HEK293 (cell line): ENCODE measurements around the gene KCTD2.

ENCODE experiments used
- CTCF ChIA-PET: fragments of 350-600 bp; formaldehyde crosslinking; extraction: SDS; loops from one replicate; lab custom pipeline; 2021; ENCODE audit warnings: antibody characterized with exemption; lab: Yijun Ruan, JAX
- POLR2A ChIA-PET: fragments of 300-600 bp; formaldehyde crosslinking; extraction: SDS; loops from one replicate; lab custom pipeline; 2020; ENCODE audit warnings: antibody characterized with exemption, inconsistent platforms; lab: Yijun Ruan, JAX
- H3K27ac ChIP-seq: fragments of 200-500 bp; sonication (Bioruptor generic); 2 replicates; pipeline ENCODE4 v1.5.1; 2014; ENCODE audit warnings: low read depth, low read length, control low read depth, inconsistent platforms; ENCODE audit errors: extremely low read depth
- H3K36me3 ChIP-seq, 2 experiments: fragments of 200-500 bp in 1 of 2; sonication (Bioruptor generic) in 1 of 2; 1 replicate in 1 of 2; 2 replicates in 1 of 2; pipeline ENCODE4 v1.5.1; 2014 to 2017; ENCODE audit warnings: inconsistent platforms in 2 of 2, low read length in 2 of 2; ENCODE audit not compliant: control insufficient read depth in 2 of 2, insufficient read depth in 1 of 2
- H3K4me1 ChIP-seq: fragments of 200-500 bp; sonication (Bioruptor generic); 2 replicates; pipeline ENCODE4 v1.5.1; 2014; ENCODE audit warnings: mild to moderate bottlenecking, low read length, inconsistent platforms; ENCODE audit not compliant: control insufficient read depth, insufficient read depth
- H3K4me3 ChIP-seq: 2 replicates; pipeline ENCODE4 v1.5.1; 2011; ENCODE audit warnings: low read depth, mild to moderate bottlenecking, control low read depth, low read length, moderate library complexity
- H3K9me3 ChIP-seq: fragments of 200-500 bp; sonication (Bioruptor generic); 2 replicates; pipeline ENCODE4 v1.5.1; 2014; ENCODE audit warnings: low read depth, low read length, inconsistent platforms; ENCODE audit not compliant: control insufficient read depth, insufficient read depth
- GFI1B ChIP-seq: fragments of 450-650 bp; formaldehyde crosslinking; IDR thresholded peaks from 2 replicates; pipeline ENCODE4 v1.5.1; 2016; ENCODE audit warnings: missing biosample characterization, missing genetic modification characterization
- GLIS1 ChIP-seq: fragments of 450-650 bp; formaldehyde crosslinking; IDR thresholded peaks from 2 replicates; pipeline ENCODE4 v1.5.1; 2016; ENCODE audit warnings: missing biosample characterization, missing genetic modification characterization
- MZF1 ChIP-seq: fragments of 450-650 bp; formaldehyde crosslinking; IDR thresholded peaks from 2 replicates; pipeline ENCODE4 v1.5.1; 2017; ENCODE audit warnings: missing biosample characterization, missing genetic modification characterization, borderline replicate concordance
- OSR2 ChIP-seq: fragments of 450-650 bp; formaldehyde crosslinking; IDR thresholded peaks from 2 replicates; pipeline ENCODE4 v1.5.1; 2016; ENCODE audit warnings: missing biosample characterization, missing genetic modification characterization
- ZBTB20 ChIP-seq: fragments of 450-650 bp; formaldehyde crosslinking; IDR thresholded peaks from 2 replicates; pipeline ENCODE4 v1.5.1; 2016; ENCODE audit warnings: missing biosample characterization, missing genetic modification characterization
- ZBTB7A ChIP-seq: fragments of 450-650 bp; formaldehyde crosslinking; IDR thresholded peaks from 2 replicates; pipeline ENCODE4 v1.5.1; 2016; ENCODE audit warnings: low read depth, missing biosample characterization, missing genetic modification characterization
- ZNF175 ChIP-seq: fragments of 450-650 bp; formaldehyde crosslinking; IDR thresholded peaks from 2 replicates; pipeline ENCODE4 v1.5.1; 2016; ENCODE audit warnings: missing biosample characterization, missing genetic modification characterization
- ZNF19 ChIP-seq: fragments of 450-650 bp; formaldehyde crosslinking; IDR thresholded peaks from 2 replicates; pipeline ENCODE4; 2016; ENCODE audit warnings: missing biosample characterization, missing genetic modification characterization, low read depth
- ZNF211 ChIP-seq: fragments of 450-650 bp; formaldehyde crosslinking; IDR thresholded peaks from 2 replicates; pipeline ENCODE4 v1.5.1; 2016; ENCODE audit warnings: low read depth, missing biosample characterization, missing genetic modification characterization
- ZNF274 ChIP-seq, 2 experiments: fragments of 200-500 bp in 1 of 2; fragments of 450-650 bp in 1 of 2; sonication (Bioruptor generic) in 1 of 2; formaldehyde crosslinking in 1 of 2; IDR thresholded peaks; 2 replicates each; pipeline versions ENCODE4 v1.5.1 to v1.6.1; 2014 to 2016; ENCODE audit warnings: borderline replicate concordance in 1 of 2, inconsistent platforms in 1 of 2, low read length in 1 of 2, missing biosample characterization in 1 of 2, missing genetic modification characterization in 1 of 2
- ZNF311 ChIP-seq: fragments of 450-650 bp; formaldehyde crosslinking; IDR thresholded peaks from 2 replicates; pipeline ENCODE4 v1.5.1; 2017; ENCODE audit warnings: missing biosample characterization, missing genetic modification characterization, borderline replicate concordance
- ZNF335 ChIP-seq: fragments of 450-650 bp; formaldehyde crosslinking; conservative IDR thresholded peaks from 2 replicates; pipeline ENCODE4 v1.5.1; 2016; ENCODE audit warnings: missing biosample characterization, missing genetic modification characterization
- ZNF426 ChIP-seq: fragments of 450-650 bp; formaldehyde crosslinking; IDR thresholded peaks from 2 replicates; pipeline ENCODE4 v1.5.1; 2017; ENCODE audit warnings: missing biosample characterization, missing genetic modification characterization, mild to moderate bottlenecking, inconsistent platforms, moderate library complexity
- ZNF548 ChIP-seq: fragments of 450-650 bp; formaldehyde crosslinking; IDR thresholded peaks from 2 replicates; pipeline ENCODE4 v1.5.1; 2016; ENCODE audit warnings: missing biosample characterization, missing genetic modification characterization
- ZNF558 ChIP-seq: fragments of 450-650 bp; formaldehyde crosslinking; IDR thresholded peaks from 2 replicates; pipeline ENCODE4 v1.5.1; 2016; ENCODE audit warnings: missing biosample characterization, missing genetic modification characterization
- ZNF571 ChIP-seq: fragments of 450-650 bp; formaldehyde crosslinking; IDR thresholded peaks from 2 replicates; pipeline ENCODE4 v1.5.0; 2017; ENCODE audit warnings: missing biosample characterization, missing genetic modification characterization
- ZNF610 ChIP-seq: fragments of 450-650 bp; formaldehyde crosslinking; IDR thresholded peaks from 2 replicates; pipeline ENCODE4 v1.5.1; 2016; ENCODE audit warnings: missing biosample characterization, missing genetic modification characterization, borderline replicate concordance
- ZNF654 ChIP-seq: fragments of 450-650 bp; formaldehyde crosslinking; IDR thresholded peaks from 2 replicates; pipeline ENCODE4 v1.5.1; 2016; ENCODE audit warnings: low read depth, missing biosample characterization, missing genetic modification characterization
- ZNF677 ChIP-seq: fragments of 450-650 bp; IDR thresholded peaks from 2 replicates; pipeline ENCODE4 v1.5.0; 2018; ENCODE audit warnings: missing biosample characterization, mild to moderate bottlenecking, missing genetic modification characterization, moderate library complexity
- ZNF701 ChIP-seq: fragments of 450-650 bp; formaldehyde crosslinking; IDR thresholded peaks from 2 replicates; pipeline ENCODE4 v1.5.1; 2016; ENCODE audit warnings: missing biosample characterization, missing genetic modification characterization
- ZNF843 ChIP-seq: fragments of 450-650 bp; formaldehyde crosslinking; IDR thresholded peaks from 2 replicates; pipeline ENCODE4 v1.5.1; 2016; ENCODE audit warnings: missing biosample characterization, missing genetic modification characterization
- TF ChIP-seq, protein P1 (sequence below): fragments of 450-650 bp; formaldehyde crosslinking; IDR thresholded peaks from 2 replicates; pipeline ENCODE4 v1.5.1; 2016; ENCODE audit warnings: missing biosample characterization, missing genetic modification characterization
- TF ChIP-seq, protein P2 (sequence below): fragments of 450-650 bp; formaldehyde crosslinking; conservative IDR thresholded peaks from 2 replicates; pipeline ENCODE4 v1.5.1; 2016; ENCODE audit warnings: low read depth, missing biosample characterization, missing genetic modification characterization
- TF ChIP-seq, protein P3 (sequence below): fragments of 450-650 bp; formaldehyde crosslinking; IDR thresholded peaks from 2 replicates; pipeline ENCODE4 v1.5.1; 2016; ENCODE audit warnings: missing biosample characterization, missing genetic modification characterization
- TF ChIP-seq, protein P4 (sequence below): fragments of 450-650 bp; formaldehyde crosslinking; IDR thresholded peaks from 2 replicates; pipeline ENCODE4 v1.5.1; 2016; ENCODE audit warnings: missing biosample characterization, missing genetic modification characterization

Gene KCTD2

DNA sequence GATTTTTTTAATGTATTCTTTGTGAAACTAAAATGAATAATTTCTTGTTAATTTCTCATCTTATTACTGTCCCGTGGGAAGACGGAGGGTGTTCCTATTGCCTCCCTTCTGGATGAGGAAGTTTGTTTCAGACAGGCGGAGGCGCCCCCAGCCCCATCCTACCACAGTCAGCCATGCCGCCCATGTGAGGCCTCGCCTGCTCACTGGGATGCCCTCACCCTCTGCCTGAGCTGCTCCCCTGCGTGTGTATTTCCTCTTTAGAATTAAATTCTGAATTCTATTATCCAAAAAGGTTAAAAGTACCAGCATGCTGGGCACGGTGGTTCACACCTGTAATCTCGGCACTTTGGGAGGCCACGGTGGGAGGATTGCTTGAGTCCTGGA lies 14.0 kb downstream of the KCTD2 start (continued):
- TF ChIP-seq ZNF677 (tag by site-specific recombination) (no peak), ZNF701 (no peak), ZNF426 (tag by site-specific recombination) (no peak)
- TF ChIP-seq, protein P1, sequence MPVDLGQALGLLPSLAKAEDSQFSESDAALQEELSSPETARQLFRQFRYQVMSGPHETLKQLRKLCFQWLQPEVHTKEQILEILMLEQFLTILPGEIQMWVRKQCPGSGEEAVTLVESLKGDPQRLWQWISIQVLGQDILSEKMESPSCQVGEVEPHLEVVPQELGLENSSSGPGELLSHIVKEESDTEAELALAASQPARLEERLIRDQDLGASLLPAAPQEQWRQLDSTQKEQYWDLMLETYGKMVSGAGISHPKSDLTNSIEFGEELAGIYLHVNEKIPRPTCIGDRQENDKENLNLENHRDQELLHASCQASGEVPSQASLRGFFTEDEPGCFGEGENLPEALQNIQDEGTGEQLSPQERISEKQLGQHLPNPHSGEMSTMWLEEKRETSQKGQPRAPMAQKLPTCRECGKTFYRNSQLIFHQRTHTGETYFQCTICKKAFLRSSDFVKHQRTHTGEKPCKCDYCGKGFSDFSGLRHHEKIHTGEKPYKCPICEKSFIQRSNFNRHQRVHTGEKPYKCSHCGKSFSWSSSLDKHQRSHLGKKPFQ, result no peak

DNA sequence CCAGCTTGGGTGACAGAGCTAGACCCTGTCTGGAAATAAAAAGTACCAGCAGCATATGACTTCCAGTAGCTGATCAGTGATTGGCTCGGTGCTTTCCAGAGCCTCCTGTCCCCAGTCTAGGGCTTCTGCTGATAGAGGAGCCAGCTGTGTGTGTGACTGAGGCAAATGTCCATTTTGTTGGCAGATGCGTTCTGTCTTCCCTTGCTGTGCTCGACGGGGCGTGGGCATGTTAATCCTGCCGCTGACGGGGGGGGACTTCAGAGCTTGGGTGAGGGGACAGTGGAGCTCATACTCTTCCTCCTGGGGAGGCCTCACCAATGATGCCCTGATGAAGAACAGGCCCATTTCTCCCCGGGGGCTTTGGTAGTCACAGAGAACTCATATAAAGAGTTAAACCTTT lies 14.6 kb downstream of the KCTD2 start:
- no peak overlapping the region for H3K27ac ChIP-seq
- no peaks in the 10 kb centered on the region for H3K4me1 ChIP-seq
- no peak overlapping the region for H3K4me3 ChIP-seq
- CTCF ChIA-PET, result interaction anchor here (0.7 to 15.6 kb wide), 6 partner anchors 10 to 351 kb away, joined by 3 to 117 read pairs (median 4); partner anchors contain the start of gene ARMC7
- H3K36me3 ChIP-seq, result peaks cover 31 to 72% of the 10 kb centered on the region in 2 experiments
- no peak for TF ChIP-seq ZNF548 (tag by site-specific recombination)
- TF ChIP-seq ZNF571, result no peak
- TF ChIP-seq, protein P2, sequence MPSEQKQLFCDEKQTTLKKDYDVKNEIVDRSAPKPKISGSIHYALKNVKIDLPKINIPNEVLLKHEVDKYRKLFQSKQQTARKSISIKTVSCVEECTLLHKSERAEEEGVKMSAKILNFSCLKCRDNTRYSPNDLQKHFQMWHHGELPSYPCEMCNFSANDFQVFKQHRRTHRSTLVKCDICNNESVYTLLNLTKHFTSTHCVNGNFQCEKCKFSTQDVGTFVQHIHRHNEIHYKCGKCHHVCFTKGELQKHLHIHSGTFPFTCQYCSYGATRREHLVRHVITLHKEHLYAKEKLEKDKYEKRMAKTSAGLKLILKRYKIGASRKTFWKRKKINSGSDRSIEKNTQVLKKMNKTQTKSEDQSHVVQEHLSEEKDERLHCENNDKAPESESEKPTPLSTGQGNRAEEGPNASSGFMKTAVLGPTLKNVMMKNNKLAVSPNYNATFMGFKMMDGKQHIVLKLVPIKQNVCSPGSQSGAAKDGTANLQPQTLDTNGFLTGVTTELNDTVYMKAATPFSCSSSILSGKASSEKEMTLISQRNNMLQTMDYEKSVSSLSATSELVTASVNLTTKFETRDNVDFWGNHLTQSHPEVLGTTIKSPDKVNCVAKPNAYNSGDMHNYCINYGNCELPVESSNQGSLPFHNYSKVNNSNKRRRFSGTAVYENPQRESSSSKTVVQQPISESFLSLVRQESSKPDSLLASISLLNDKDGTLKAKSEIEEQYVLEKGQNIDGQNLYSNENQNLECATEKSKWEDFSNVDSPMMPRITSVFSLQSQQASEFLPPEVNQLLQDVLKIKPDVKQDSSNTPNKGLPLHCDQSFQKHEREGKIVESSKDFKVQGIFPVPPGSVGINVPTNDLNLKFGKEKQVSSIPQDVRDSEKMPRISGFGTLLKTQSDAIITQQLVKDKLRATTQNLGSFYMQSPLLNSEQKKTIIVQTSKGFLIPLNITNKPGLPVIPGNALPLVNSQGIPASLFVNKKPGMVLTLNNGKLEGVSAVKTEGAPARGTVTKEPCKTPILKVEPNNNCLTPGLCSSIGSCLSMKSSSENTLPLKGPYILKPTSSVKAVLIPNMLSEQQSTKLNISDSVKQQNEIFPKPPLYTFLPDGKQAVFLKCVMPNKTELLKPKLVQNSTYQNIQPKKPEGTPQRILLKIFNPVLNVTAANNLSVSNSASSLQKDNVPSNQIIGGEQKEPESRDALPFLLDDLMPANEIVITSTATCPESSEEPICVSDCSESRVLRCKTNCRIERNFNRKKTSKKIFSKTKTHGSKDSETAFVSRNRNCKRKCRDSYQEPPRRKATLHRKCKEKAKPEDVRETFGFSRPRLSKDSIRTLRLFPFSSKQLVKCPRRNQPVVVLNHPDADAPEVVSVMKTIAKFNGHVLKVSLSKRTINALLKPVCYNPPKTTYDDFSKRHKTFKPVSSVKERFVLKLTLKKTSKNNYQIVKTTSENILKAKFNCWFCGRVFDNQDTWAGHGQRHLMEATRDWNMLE, result no peak
- no peak for TF ChIP-seq ZNF654 (tag by site-specific recombination)
- no peak for TF ChIP-seq ZNF311
- no peak for TF ChIP-seq ZNF175 (tag by site-specific recombination)
- no peak for TF ChIP-seq GFI1B (tag by site-specific recombination)
- POLR2A ChIA-PET, result interaction anchor here (0.5 to 1.3 kb wide), 2 partner anchors 13 to 151 kb away, joined by 4 to 9 read pairs; no protein-coding TSS in a partner anchor
- H3K9me3 ChIP-seq, result no peaks in the 10 kb centered on the region

DNA sequence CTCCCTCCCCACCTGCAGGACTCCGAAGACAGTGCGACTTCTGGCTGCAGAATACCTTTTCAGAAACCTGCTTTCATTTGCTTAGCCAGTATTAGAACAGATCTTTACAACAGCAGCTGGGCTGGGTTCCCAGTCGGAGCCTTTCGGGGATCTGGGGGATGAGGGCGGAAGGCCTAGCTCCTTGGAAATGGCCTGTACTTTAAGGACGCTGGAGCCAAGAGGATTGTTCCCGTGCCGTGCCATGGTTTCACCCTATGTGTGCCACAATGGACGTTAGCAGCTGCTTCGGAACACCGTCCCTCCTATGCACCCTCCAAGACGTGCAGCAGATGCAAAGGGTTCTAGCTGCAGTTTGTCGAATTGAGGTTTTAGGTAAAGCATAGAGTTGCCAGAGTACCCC lies 16.2 kb downstream of the KCTD2 start:
- TF ChIP-seq GLIS1 (tag by site-specific recombination) (no peak), ZBTB20 (tag by site-specific recombination) (no peak), MZF1 (tag by site-specific recombination) (no peak), ZBTB7A (no peak), ZNF843 (tag by site-specific recombination) (no peak), OSR2 (tag by site-specific recombination) (no peak), ZNF211 (tag by site-specific recombination) (no peak), ZNF610 (tag by site-specific recombination) (no peak), ZNF558 (tag by site-specific recombination) (no peak), ZNF335 (tag by site-specific recombination) (no peak), ZNF274 (IDR thresholded peaks at IDR 0.05; ENCODE audit: low read length) (no peak), ZNF274 (tag by site-specific recombination; IDR thresholded peaks at IDR 0.05; ENCODE audit: borderline replicate concordance) (no peak), ZNF19 (tag by site-specific recombination) (no peak)
- TF ChIP-seq, protein P3, sequence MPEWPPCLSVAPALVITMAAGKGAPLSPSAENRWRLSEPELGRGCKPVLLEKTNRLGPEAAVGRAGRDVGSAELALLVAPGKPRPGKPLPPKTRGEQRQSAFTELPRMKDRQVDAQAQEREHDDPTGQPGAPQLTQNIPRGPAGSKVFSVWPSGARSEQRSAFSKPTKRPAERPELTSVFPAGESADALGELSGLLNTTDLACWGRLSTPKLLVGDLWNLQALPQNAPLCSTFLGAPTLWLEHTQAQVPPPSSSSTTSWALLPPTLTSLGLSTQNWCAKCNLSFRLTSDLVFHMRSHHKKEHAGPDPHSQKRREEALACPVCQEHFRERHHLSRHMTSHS (tag by site-specific recombination), result no peak
- TF ChIP-seq, protein P4, sequence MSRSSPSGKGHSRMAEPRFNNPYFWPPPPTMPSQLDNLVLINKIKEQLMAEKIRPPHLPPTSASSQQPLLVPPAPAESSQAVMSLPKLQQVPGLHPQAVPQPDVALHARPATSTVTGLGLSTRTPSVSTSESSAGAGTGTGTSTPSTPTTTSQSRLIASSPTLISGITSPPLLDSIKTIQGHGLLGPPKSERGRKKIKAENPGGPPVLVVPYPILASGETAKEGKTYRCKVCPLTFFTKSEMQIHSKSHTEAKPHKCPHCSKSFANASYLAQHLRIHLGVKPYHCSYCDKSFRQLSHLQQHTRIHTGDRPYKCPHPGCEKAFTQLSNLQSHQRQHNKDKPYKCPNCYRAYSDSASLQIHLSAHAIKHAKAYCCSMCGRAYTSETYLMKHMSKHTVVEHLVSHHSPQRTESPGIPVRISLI (tag by site-specific recombination), result no peak
- H3K27ac ChIP-seq, result no peak overlapping the region

More for the DNA sequence above, 16.2 kb downstream of the KCTD2 start:
- H3K36me3 ChIP-seq, result peaks cover 18 to 64% of the 10 kb centered on the region in 2 experiments
- H3K4me3 ChIP-seq, result no peak overlapping the region
- CTCF ChIA-PET, result interaction anchor here (0.6 to 15.6 kb wide), 8 partner anchors 9 to 180 kb away, joined by 3 to 117 read pairs (median 3); partner anchors contain the start of gene ARMC7
- H3K9me3 ChIP-seq, result no peaks in the 10 kb centered on the region
- POLR2A ChIA-PET, result interaction anchor here (1.1 to 1.5 kb wide), 2 partner anchors 51 kb away, joined by 3 read pairs; partner anchors contain the start of gene MRPL58
- no peaks in the 10 kb centered on the region for H3K4me1 ChIP-seq
